ENCODE data around the gene C9orf50.
"Not testable (repeated sequence)": the region's sequence is repeated elsewhere in the genome, so short reads cannot be mapped to it uniquely, and the experiment has no call there.

The C9orf50 gene

GRCh38 chr9:129620669-129621295 is at the start of gene C9orf50:
C9orf50 (minus strand) TSS chr9:129621101; CDS start chr9:129620574, 527 bp downstream.
- no peak for DNase-seq

GRCh38 chr9:129669946-129670345 is 49.0 kb upstream of the C9orf50 start:
- DNase-seq, result no peak

- no peak for DNase-seq
Observed at GRCh38 chr9:129669141-129669718, 48.3 kb upstream of the C9orf50 start.

- DNase-seq, result no peak
Observed at GRCh38 chr9:129667850-129668249, 46.9 kb upstream of the C9orf50 start.

GRCh38 chr9:129667378-129667777 is 46.5 kb upstream of the C9orf50 start:
- DNase-seq, result no peak

GRCh38 chr9:129666575-129666974 is 45.7 kb upstream of the C9orf50 start:
- DNase-seq, result no peak

GRCh38 chr9:129665814-129666520 is 45.1 kb upstream of the C9orf50 start:
- no peak for DNase-seq

- DNase-seq, result no peak
Observed at GRCh38 chr9:129665389-129665775, 44.5 kb upstream of the C9orf50 start, which contains the start of gene PRRX2. PRRX2 (plus strand) TSS chr9:129665647; CDS start chr9:129665868, 221 bp downstream.

- DNase-seq, result no peak
Observed at GRCh38 chr9:129664746-129665388, 44.0 kb upstream of the C9orf50 start.

GRCh38 chr9:129662239-129662638 is 41.3 kb upstream of the C9orf50 start:
- not testable (repeated sequence) for DNase-seq

GRCh38 chr9:129661029-129661428 is 40.1 kb upstream of the C9orf50 start:
- no peak for DNase-seq

- no peak for DNase-seq
Observed at GRCh38 chr9:129656795-129657390, 36.0 kb upstream of the C9orf50 start.

- DNase-seq, result no peak
Observed at GRCh38 chr9:129655696-129656095, 34.8 kb upstream of the C9orf50 start.

- DNase-seq, result no peak
Observed at GRCh38 chr9:129655154-129655553, 34.3 kb upstream of the C9orf50 start.

- DNase-seq, result no peak
Observed at GRCh38 chr9:129654554-129655040, 33.7 kb upstream of the C9orf50 start.

- no peak for DNase-seq
Observed at GRCh38 chr9:129653823-129654553, 33.1 kb upstream of the C9orf50 start.

- no peak for DNase-seq
Observed at GRCh38 chr9:129650680-129651235, 29.9 kb upstream of the C9orf50 start.

GRCh38 chr9:129649726-129650679 is 29.1 kb upstream of the C9orf50 start:
- DNase-seq, result no peak

- DNase-seq, result no peak
Observed at GRCh38 chr9:129648764-129649115, 27.8 kb upstream of the C9orf50 start.

GRCh38 chr9:129648092-129648763 is 27.3 kb upstream of the C9orf50 start:
- DNase-seq, result no peak
